Activated CD8-positive, alpha-beta memory T cell treated with anti-CD3 and anti-CD28 coated beads, Interleukin-2, amount 50 U/mL, for 48 hours (primary cell): ENCODE measurements around the gene METTL22.
A peak's percentile ranks its signal among the peaks of the same experiment; 100 is the strongest.

Experiments used
- DNase-seq: peaks from one replicate; pipeline ENCODE4 v3.0.0-alpha.2; 2020

METTL22 gene, protein sequence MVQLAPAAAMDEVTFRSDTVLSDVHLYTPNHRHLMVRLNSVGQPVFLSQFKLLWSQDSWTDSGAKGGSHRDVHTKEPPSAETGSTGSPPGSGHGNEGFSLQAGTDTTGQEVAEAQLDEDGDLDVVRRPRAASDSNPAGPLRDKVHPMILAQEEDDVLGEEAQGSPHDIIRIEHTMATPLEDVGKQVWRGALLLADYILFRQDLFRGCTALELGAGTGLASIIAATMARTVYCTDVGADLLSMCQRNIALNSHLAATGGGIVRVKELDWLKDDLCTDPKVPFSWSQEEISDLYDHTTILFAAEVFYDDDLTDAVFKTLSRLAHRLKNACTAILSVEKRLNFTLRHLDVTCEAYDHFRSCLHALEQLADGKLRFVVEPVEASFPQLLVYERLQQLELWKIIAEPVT

DNA sequence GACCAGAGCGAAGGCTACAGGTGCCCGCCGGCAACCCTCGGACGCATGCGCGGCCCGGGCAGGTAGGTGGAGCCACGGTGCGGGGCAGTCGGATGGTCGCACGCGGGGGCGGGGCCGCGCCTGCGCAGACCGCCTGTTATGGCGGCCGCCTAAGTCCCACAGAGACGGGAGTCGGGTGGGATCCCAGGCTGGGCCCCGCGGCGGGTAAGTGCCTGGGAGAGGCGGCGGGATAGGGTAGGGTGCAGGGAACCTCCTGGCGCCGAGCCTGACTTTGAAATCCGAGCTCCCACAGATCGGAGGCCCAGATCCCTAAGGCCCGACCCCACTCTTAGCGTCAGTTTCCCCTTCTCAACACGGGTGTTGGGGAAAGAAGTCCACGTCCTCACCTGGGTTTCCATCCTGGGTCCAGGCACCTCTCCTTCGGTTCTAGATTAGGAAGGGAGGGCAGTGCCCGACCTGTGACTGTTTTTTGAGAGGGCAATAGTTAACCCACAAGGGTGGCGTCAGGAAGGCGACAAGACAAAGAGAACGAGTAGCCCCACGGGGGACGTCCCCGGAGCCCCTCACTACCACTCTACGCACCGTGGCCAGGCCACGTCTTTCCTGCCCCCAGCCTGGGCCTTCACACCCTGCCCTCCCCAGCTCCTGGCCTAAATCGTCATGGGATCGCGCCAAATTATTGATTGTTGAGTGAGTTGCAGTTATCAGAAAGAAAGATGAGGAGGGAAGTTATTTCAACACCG lies at the start of gene METTL22:
Gene METTL22 (plus strand): TSS at position 127 of the 743 bp plus-strand sequence. CDS start 3,968 bp downstream, outside the sequence.
- DNase-seq, result peak; percentile 98

DNA sequence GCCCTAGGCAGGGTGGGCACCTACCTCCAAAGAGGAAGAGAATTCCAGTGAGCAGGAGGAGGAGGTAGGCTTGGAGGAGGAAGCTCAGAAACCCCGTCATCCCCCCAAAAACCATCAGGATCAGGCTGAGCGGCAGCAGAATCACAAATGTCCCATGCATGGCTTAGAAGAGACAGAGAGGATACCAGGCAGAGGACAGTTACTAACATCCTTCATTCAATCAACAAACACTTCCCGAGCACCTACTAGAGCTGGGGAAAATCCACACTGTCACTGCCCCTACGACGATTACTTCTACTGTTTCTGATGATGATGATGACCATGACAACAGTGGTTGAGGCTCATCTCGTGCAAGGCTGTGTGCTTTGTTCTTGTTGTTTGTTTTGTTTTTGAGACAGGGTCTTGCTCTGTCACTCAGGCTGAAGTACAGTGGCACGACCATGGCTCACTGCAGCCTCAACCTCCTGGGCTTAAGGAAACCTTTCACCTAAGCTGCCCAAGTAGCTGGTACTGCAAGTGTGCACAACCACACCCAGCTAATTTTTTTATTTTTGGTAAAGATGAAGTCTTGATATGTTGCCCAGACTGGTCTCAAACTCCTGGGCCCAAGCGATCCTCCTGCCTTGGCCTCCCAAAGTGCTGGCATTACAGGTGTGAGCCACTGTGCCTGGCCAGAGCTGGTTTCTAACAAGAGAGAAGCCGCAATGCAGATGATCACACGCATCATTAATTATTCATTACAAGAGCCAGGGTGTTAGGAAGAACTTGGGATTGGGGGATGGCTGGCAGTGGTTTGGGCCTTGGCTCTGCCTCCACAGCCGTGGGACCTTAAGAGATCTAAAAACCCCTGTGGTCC lies 49.2 kb upstream of the METTL22 start:
- DNase-seq, result no peak

DNA sequence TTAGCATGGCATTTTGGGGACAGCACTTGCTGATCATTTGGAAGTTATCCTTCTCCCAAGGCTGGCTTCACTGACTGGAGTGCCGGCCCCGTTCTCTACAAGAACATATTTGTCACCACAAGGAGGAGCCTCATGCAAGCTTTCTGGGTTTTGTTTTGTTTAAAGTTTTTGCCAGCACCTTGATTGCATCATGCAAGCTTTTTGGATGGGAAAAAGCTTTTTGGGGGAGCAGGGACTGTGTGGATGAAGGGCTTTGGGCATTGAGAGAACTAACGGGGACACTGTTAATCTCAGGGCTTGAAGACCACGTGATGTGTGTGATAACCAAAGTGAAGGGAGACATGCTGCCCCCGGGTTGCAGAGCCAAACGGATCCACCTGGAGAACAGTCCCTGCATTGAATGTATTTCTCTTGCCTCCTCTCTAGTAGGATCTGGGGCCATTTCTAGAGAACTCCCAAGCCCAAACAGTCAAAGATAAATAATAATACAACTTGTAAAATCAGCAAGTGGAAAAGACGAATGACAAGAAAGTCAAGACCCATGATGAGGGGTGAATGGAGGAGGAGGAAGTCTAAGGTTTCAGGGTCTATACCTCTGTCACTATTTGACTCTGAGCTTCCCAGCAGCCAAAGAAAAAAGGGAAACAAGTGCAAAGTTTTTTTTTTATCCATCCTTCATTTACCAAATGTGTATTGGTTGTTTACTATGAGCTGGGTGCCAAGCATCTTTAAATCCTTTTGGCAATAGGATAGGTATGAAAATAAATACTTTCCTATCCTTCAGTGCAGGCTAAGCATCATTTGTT lies 48.4 kb upstream of the METTL22 start:
- no peak for DNase-seq

DNA sequence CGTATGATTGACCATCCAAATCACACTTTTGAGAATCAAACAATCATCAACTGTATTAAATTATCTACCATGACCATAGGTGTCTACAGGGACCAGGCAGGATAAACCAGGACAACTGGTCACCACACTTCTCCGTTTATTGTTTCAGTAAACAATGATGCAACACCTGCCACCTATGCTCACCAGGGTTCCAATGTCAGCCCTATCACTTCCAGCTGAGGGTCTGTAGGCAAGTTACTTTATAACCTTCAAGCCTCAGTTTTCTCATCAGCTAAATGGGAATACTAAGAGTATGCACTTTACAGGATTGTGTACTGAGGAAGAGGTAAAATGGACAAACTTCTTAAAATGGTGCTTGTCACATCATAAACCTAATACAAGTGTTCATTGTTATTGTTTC lies 46.1 kb upstream of the METTL22 start:
- no peak for DNase-seq

DNA sequence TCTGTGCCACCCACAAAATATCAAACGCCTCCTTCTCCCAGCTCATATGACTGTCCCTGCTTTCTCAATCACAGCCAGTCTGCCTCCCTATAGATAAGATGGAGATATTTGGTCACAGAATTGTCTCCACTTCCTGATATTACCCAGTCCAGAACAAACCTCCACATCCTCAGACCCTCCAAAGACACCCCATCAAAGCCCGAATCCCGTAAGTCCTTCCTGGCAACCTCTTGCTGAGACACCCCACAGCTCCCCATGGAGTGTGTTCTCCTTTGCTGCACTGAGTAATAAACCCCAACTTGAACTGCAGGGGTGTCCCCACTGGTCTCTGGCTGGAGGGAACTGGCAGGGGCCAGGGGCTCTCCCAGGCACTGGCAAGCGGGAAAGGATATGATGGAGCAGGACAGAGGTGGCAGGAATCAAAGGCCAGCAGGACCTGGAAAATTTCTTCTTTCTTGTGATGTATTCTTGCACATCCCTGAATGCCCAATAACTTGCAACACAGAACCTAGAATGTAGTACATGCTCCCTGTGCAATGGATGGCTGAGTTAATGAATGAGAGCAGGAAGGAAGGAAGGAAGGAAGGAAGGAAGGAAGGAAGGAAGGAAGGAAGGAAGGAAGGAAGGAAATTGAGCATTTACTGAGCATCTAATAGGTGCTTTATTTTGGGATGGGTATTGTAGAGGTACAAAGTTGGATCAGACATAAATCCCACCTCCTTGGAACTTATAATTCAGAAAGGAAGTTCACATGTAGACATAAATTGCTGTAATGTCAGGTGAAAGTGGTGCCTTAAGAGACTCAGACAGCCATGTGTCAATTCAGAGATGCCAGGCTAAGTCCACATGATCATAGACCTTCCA lies 45.1 kb upstream of the METTL22 start:
- no peak for DNase-seq

DNA sequence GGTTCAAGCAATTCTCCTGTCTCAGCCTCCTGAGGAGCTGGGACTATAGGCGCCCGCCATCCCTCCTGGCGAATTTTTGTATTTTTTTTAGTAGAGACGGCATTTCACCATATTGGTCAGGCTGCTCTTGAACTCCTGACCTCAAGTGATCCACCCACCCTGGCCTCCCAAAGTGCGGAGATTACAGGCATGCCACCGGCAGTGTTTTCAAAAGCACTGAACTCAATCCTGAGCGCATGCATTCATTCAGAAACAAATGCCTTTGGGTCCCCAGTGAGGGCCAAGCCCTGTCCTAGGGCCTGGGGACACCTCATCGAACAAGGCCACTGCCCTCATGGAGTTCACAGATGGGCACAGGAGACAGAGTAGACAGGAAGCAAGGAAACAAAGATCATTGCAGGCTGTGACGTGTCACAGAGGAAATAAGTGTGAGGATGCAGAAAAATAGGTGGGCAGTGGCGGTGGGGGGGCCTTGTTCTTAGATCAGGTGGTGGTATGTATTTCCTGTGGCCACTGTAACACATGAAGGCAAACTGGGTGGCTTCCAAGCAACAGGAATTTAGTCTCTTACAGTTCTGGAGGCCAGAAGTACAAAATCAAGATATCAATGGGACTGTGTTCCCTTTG lies 43.7 kb upstream of the METTL22 start:
- no peak for DNase-seq

DNA sequence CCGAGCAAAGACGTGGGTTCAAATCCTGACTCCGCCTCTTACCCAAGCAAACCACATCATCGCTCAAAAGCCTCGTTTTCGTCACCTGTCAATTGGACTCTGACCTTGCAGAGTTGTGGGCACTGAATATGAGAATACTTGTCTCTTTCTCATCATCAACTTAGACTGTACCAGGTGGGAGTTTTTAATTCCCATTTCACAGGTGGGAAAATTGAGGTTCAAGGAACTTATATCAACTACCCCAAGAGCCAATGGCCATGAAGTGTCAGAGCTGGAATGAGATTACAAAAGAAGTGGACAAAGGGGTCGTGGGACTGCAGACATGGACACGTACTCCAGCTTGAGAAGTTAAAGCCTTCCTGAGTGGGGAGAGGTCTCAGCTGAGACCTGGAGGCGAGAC lies 41.9 kb upstream of the METTL22 start:
- no peak for DNase-seq

DNA sequence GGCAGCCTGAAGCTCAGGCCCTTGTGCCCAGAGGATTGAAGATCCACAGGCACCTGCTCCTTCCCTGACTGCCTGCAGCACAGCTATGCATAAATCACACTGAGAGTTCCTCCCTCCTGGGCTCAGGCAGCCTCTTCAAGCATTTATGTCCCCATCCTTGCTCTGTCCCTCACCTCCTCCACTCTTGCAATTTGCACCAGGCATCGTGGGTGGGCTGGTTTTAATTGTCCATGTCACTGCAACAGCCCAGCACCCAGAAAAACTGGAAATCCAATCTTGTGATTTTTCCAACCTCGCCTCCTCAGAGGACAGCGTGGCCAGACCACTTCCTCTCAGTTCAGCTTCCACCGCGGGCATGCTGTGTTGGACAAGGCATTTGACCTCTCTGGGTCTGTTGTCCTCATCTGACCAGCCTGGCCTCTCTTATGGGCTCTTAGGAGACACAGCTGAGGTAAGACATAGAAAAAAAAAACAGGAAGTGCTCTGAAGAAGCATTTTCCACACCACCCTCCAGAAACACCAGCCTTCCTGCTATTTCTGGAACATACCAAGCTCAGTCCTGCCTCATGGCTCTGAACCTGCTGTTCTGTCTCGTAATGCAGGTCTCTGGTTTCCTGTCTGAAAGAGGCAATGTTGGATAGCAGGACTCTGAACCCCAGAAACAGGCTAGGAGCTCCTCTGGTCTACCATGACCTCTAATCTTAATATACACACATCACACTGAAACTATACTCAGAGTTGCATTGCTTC lies 39.5 kb upstream of the METTL22 start:
- no peak for DNase-seq

DNA sequence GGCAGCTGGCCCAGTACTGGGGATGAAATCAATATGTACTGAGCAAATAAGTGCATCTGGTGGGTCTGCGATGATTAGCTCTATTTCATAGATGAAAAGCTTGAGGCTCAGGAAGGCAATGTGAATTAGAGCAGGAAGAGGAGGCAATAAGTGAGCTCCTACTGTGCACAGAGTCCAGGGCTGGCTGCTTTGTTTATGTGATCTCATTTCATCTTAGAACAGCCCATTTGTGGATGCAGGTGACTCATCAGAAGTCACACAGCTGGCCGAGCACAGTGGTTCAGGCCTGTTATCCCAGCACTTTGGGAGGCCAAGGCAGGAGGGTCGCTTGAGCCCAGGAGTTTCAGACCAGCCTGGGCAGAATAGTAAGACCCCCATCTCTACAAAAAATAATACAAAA lies 38.3 kb upstream of the METTL22 start:
- no peak for DNase-seq

DNA sequence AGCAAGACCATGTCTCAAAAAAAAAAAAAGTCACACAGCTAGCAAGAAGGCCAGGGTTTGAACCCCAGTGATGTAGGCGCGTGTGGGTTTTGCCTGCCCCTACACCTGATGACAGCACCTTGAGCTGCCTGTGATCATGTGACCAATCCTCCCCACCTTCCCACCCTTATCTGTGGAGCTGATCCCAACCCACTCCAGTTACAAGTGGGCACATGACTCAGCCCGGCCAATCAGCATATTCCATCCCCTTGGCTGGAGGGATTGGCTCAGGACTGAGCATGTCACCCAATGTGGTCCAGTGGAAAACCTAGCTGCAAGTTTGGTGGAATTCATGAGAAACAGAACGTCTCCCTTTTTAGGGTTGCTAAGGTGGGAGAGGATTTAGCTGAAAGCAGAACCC lies 37.8 kb upstream of the METTL22 start:
- no peak for DNase-seq

DNA sequence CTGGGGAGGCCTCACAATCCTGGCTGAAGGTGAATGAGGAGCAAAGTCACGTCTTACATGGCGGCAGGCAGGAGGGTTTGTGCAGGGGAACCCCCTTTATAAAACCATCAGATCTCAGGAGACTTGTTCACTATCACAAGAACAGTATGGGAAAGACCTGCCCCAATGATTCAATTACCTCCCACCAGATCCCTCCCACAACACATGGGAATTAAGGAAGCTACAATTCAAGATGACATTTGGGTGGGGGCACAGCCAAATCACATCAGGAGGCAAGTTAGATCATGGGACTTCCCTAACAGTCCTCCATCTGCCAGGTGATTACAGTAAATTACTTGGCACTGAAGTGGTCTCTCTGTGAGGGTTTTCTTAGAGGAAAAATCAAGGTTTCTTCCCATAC lies 36.5 kb upstream of the METTL22 start:
- no peak for DNase-seq

DNA sequence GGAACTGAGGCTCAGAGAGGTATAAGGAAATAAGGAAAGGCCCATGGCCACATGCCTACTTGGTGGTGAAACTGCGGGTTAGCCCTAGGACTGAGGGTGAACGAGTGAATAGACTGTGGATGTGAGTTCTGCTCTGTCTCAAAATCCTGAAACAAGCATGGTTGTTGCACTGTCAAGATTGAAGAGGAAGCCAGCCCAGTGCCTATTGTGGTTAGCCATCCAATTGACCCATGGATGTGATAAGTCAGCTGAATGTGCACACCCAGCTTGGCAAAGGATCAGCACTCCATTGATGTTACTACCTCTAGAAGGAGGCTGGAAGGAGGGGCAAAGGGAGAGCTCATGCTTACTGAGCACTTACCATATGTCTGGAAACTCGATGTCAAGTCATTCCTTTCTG lies 35.6 kb upstream of the METTL22 start:
- no peak for DNase-seq

DNA sequence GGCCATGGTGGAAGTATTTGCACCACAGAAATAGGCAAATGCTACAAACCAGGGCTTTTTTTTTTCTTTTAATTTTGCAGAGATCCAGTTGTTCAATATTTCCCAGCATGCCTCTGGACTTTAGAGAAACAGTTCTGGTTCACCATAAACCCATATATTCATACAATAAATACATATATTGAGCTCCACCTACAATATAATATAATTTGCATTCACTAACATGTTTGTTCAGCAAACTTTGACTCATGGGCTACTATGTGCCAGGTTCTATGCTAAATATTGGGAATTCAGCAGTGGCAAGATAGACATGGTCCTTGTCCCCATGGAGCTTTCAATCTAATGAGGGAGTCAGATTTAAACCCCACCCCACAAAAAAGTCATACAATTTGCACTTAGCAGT lies 34.4 kb upstream of the METTL22 start:
- DNase-seq, result no peak

DNA sequence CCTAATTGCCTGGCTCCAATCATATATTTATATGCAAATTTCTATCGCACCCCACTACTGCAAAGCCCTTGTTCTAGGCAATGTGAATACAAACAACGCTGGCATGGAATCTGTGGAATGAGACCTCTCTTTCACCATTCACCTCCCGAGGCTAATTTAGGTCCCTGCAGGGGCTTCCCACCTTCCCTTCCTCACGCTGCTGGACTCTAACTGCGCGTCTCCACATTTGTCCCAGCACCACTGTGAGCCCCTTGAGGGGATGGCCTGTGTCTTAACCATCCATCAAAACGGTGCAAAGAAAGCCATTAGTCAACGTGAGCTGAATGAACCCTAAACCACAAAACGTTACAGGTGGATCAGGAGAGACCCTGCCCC lies 32.8 kb upstream of the METTL22 start:
- DNase-seq, result no peak

DNA sequence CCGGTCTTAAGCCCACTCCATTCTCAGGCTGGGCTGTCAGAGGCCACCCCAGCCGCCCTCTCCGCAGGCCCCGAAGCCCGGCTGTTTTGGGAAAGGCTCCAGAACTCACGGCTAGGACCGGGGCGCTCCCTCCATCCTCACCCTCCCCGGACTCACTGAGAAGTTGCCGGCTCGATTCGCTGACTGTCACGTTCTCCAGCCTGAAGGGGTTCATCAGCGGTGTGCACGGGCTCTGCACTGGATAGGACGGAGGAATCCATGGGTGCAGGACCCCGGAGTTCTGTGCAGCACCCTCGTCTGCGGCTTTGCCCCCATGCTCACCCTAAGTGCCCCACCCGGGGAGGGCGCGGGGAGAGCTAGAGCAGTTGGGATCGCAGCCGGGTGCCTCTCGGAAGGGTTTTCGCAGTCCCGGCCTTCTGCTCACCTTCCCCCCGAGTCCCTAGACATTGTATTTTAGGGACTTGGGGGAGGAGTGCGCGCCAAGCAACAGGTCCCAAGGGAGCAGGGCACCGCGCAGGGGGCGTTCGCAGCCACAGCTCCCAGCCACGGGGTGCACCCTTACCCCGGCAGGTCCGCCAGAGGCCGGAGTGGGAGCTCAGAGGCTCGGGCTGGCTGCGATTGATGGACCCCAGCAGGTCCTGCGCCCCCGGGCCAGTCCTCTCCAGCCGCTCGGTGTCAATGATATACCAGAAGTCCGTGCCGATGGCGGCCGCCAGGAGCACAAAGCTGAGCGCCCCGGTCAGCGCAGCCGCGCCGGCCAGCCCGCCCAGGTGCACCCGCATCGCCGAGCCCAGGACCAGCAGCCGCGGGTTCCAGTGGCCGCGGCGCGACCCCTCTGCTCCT lies 32.2 kb upstream of the METTL22 start:
- DNase-seq, result no peak

DNA sequence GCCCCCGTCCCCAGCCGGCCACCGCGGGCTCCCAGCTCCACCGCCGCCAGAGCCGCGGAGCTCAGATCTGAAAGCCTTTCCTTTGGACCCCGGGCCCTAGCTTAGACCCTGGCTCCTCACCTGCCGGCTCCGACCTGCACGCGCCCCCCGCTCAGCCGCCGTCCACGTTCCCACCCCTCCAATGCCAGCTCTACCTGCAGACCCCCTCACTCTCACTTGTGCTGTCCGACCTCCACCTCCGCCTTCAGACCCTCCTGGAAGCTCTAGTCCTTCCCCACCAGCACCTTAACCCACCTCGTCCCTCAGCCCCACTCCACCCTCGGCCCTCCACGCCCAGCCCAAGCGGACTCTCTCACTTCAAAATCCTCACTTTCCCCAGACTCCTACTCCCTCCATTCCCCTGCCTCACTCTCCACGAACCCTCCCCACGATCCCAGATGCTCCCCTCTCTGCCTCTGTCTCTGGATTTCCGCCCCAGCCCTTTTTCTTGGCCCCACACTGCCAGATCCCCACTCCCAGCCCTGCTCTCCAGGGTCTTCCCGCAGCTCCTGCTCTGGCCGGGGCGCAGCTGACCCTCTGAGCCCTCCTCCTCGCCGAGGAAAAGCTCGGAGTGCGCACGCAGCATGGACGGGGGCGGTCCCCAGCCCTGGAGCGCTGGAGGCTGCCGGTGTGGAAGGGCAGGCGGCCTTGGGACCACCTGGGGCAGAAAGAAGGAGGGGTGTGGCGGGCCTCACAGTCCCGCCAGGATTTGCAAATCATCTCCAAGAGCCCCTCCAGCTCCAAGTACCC lies 31.4 kb upstream of the METTL22 start, which contains the start of gene TMEM114:
Gene TMEM114 (minus strand): TSS at position 612 of the 789 bp plus-strand sequence. CDS start 673 bp downstream, outside the sequence.
- no peak for DNase-seq

DNA sequence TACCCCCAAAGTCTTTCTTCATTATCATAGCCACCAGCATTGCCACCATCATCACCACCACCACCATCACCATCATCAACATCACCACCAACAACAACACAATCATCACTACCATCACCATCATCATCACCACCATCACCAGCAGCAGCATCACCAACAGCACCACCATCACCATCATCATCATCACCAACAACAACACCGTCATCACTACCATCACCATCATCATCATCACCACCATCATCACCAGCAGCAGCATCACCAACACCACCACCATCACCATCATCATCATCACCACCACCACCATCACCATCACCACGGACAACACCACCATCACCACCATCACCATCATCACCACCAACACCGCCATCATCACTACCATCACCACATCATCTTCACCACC lies 30.7 kb upstream of the METTL22 start:
- no peak for DNase-seq

DNA sequence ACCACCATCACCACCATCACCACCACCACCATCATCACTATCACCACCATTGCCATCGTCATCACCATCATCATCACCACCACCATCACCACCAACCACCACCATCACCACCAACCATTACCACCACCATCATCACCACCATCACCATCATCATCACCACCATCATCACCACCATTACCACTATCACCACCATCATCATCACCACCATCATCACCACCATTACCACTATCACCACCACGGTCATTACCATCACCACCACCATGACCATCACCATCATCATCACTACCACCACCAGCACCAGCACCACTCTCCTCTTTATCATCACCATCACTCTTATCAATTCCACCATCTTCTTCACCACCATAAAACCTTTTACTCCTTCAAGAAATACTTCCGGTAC lies 30.0 kb upstream of the METTL22 start:
- no peak for DNase-seq
